ENCODE measurements around the gene SHISA9. TPM values are rescaled to one million over a fixed set of nuclear protein-coding genes. Genes with fewer than 3 reads are reported as not detected.

The SHISA9 gene
- total and polyA plus RNA-seq, 7 donors, result 0.01 to 0.97 (median 0.07) TPM

- DNase-seq (no peak), ATAC-seq (no peak)
- WGBS, 3 donors, result 71 to 78% (median 72%) methylated on average over 3 of the region's 3 CpGs
- H3K36me3 ChIP-seq (ENCODE audit: insufficient read depth in 1 of 2, low read depth in 1 of 2), result no peaks in the 10 kb centered on the region
- intact Hi-C loops (cut with DNase I), result no loop called here
- H3K9me3 ChIP-seq, result no peaks in the 10 kb centered on the region
- no peak for TF ChIP-seq CTCF (IDR thresholded peaks at IDR 0.05)
- H3K27ac ChIP-seq, result no peak overlapping the region
- H3K27me3 ChIP-seq (ENCODE audit: insufficient read depth in 3 of 3, low read length in 2 of 3), result no peaks in the 10 kb centered on the region
- H3K4me3 ChIP-seq, result no peak overlapping the region
- H3K4me1 ChIP-seq, result no peaks in the 10 kb centered on the region
Observed at GRCh38 chr16:13181432-13181831, 280.0 kb downstream of the SHISA9 start.

- intact Hi-C loops (cut with DNase I), result no loop called here
- no peaks in the 10 kb centered on the region for H3K27me3 ChIP-seq (ENCODE audit: insufficient read depth in 3 of 3, low read length in 2 of 3)
- TF ChIP-seq CTCF (IDR thresholded peaks at IDR 0.05), result no peak
- no peaks in the 10 kb centered on the region for H3K4me1 ChIP-seq
- 42 to 57% (median 46%) methylated on average over 5 of the region's 5 CpGs for WGBS, 3 donors
- H3K36me3 ChIP-seq (ENCODE audit: insufficient read depth in 1 of 2, low read depth in 1 of 2), result no peaks in the 10 kb centered on the region
- no peak overlapping the region for H3K27ac ChIP-seq
- DNase-seq (no peak), ATAC-seq (no peak)
- no peak overlapping the region for H3K4me3 ChIP-seq
- no peaks in the 10 kb centered on the region for H3K9me3 ChIP-seq
Observed at GRCh38 chr16:13186813-13187212, 285.4 kb downstream of the SHISA9 start.

DNA sequence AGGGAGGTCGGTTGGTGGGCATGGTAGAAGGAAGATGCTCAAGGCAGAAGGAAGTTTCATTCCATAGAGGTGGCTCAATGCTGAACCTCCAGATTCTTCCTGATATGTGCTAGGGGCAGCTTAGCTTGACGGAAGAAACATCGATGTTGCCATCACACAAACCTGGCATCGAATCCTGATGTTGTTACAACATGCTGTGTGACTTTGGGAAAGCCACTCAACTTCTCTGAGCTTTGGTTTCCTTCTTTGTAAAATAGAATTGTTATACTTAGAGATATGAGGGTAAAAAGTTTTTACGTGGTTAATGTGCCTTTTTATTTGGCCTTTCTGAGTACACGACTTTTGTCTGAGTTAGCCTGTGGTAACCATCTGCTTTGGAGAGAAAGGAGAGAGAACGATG, 287.9 kb downstream of the SHISA9 start:
- H3K36me3 ChIP-seq (ENCODE audit: insufficient read depth in 1 of 2, low read depth in 1 of 2), result no peaks in the 10 kb centered on the region
- no peaks in the 10 kb centered on the region for H3K27me3 ChIP-seq (ENCODE audit: insufficient read depth in 3 of 3, low read length in 2 of 3)
- no peak overlapping the region for H3K27ac ChIP-seq
- ATAC-seq (no peak), DNase-seq (no peak)
- no peak for TF ChIP-seq CTCF (IDR thresholded peaks at IDR 0.05)
- WGBS, 3 donors, result 82 to 85% (median 83%) methylated on average over 7 of the region's 7 CpGs
- H3K4me1 ChIP-seq, result no peaks in the 10 kb centered on the region
- no peak overlapping the region for H3K4me3 ChIP-seq
- H3K9me3 ChIP-seq, result no peaks in the 10 kb centered on the region
- intact Hi-C loops (cut with DNase I), result no loop called here

GRCh38 chr16:13193721-13194120, 292.3 kb downstream of the SHISA9 start:
- TF ChIP-seq CTCF (IDR thresholded peaks at IDR 0.05), result no peak
- Histone ChIP-seq H3K4me3 (no peak overlapping the region), H3K9me3 (no peaks in the 10 kb centered on the region), H3K36me3 (ENCODE audit: insufficient read depth in 1 of 2, low read depth in 1 of 2) (no peaks in the 10 kb centered on the region), H3K4me1 (no peaks in the 10 kb centered on the region), H3K27me3 (ENCODE audit: insufficient read depth in 3 of 3, low read length in 2 of 3) (no peaks in the 10 kb centered on the region), H3K27ac (no peak overlapping the region)
- DNase-seq (no peak), ATAC-seq (no peak)
- 71 to 92% (median 74%) methylated on average over 1 of the region's 1 CpG for WGBS, 3 donors
- intact Hi-C loops (cut with DNase I), result no loop called here

DNA sequence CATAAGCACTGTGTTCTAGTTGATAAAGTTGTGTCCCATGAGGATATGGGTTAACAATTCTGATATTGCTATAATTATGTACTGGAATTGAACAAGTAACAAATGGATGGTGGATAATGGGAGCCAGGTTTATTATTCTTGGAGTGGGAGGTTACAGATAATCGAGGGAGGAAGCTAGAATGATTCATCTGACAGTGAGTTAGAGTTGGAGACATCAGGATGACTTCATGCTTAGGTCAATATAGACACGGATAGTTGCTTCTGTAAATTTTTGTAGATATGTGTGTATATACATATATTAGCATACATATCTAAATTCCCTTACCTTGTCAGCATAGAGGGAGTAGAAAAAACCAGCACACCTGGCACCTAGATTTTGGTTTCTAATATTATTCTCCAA, 293.4 kb downstream of the SHISA9 start:
- DNase-seq (no peak), ATAC-seq (no peak)
- H3K27me3 ChIP-seq (ENCODE audit: insufficient read depth in 3 of 3, low read length in 2 of 3), result no peaks in the 10 kb centered on the region
- H3K4me3 ChIP-seq, result no peak overlapping the region
- H3K4me1 ChIP-seq, result no peaks in the 10 kb centered on the region
- WGBS, 3 donors, result 68 to 78% (median 71%) methylated on average over 2 of the region's 2 CpGs
- H3K36me3 ChIP-seq (ENCODE audit: insufficient read depth in 1 of 2, low read depth in 1 of 2), result no peaks in the 10 kb centered on the region
- intact Hi-C loops (cut with DNase I), result no loop called here
- no peak for TF ChIP-seq CTCF (IDR thresholded peaks at IDR 0.05)
- no peak overlapping the region for H3K27ac ChIP-seq
- no peaks in the 10 kb centered on the region for H3K9me3 ChIP-seq
